ENCODE measurements around the gene BCL2L1.

BCL2L1 gene

GRCh38 chr20:31708736-31709534 lies 13.7 kb downstream of the BCL2L1 start:
- DNase-seq (ENCODE audit: low spot score), result no peak

DNA sequence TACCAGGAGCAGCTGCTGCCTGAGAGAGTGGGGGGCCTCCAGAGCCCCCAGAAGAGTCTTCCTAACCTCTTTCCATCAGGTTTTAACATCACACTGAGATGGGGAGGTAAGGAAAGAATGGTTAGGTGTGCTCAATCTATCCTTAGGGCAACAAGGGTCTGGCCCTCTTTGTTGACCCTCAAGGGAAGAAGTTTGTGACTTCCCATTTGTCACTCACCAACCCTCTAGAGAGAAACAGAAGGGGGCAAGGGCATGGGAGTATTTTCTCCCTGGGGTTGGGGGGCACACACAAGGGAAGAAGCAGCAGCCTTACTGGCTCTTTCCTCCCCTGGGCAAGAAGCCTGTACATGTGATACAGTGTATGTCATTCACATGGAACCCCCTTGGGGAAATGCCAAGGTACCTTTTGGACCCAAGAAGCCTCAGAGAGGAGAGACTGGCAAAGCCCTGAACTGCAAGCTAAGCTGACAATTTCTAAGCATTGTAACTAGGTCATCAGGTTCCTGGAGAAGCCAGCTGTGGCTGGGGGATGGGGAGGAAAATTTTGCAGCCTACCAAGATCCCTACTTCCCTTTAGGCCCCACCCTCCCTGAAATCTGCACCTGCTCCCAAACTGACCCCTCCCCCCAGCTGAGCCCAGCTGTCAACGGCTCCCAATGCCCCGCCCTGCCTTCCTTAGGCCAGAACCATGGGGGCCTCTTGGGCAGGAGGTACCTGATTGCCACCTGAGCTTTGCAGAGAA lies 14.5 kb downstream of the BCL2L1 start:
- no peak for DNase-seq (ENCODE audit: low spot score)

DNA sequence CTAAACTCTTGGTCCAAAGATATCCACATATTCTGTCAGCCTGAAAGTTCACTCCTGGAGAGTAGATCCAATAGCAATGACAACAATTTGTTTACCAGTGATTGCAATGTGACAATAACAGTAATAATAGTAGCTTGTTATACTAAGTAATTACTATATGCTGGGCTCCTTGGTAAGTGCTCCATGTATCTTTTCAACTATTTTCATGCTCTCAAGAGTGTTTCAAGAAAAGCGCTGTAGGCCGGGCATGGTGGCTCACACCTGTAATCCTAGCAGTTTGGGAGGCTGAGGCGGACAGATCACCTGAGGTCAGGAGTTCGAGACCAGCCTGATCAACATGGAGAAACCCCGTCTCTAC lies 15.4 kb downstream of the BCL2L1 start:
- DNase-seq (ENCODE audit: low spot score), result no peak

- no peak for DNase-seq (ENCODE audit: low spot score)
Observed at GRCh38 chr20:31706607-31707257, 15.9 kb downstream of the BCL2L1 start.

GRCh38 chr20:31705598-31706597 lies 16.8 kb downstream of the BCL2L1 start:
- no peak for DNase-seq (ENCODE audit: low spot score)

DNA sequence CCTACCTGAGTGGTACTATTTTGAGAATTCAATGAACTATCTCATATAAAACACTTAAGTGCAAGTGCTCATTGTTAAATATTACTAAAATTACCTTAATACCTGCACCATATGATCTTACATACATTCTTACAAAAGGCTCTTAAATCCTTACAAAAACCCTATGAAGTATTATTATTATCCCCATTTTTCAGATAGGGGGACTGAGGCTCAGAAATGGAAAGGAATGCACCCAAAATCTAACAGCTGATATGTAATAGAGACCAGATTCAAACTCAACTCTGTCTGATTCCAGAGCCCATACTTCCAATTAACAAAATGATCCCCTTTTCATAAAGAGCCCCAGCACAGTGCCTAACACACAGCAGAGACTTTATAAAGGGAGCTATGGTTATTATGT lies 17.5 kb downstream of the BCL2L1 start:
- no peak for DNase-seq (ENCODE audit: low spot score)

DNA sequence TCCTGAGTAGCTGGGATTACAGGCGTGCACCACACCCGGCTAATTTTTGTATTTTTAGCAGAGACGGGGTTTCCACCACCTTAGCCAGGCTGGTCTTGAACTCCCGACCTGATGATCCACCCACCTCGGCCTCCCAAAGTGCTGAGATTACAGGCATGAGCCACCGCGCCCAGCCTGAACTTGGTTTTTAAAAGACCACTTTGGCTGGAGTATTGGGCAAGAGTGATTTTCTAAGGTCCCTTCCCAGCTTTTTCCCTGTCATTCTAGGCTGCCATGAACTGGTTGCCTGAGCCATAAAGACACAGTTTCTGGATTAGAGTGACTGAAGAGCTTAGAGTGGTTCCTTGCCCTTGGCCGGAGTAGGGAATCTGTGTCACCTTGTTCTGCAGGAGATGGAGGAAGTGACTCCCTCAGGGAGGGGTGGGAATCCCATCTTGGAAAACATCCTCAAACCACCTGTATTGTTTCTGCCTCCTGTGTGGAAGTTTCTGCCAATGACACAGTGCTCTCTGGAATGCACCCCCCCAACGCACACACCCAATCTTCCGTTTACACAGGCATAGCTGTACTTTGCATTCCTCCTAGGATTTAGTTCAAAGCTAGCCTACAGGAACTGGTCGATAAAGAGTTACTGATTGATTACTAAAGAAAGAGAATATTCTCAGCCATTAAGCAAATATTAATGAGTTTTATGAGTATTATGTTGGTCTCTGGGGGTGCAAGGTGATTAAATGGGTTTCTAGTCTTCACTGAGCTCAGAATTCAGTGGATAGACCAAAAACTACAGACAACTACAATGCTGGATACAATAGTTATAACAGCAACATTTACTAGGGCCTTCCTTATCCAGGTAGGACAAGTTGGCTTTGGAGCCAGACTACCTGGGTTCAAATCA lies 18.2 kb downstream of the BCL2L1 start:
- DNase-seq (ENCODE audit: low spot score), result no peak

DNA sequence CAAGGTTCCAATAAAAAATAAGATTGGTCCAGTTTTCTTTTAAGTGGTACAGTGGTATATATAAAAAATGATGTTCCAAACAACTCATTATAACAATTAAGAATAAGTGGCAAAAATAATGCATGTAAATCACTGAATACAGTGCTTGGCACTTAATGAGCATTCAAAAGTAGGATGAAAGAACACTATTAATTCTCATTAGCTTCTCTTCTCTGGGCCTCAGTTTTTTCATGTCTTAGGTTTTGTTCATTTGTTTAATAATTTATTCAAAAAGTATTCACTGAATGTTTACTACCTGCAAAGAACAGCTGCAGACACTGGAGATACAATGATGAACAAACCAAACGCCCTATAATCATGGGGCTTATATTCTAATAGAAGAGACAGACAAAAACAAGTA lies 21.1 kb downstream of the BCL2L1 start:
- DNase-seq (ENCODE audit: low spot score), result no peak

GRCh38 chr20:31700747-31701146 lies 21.9 kb downstream of the BCL2L1 start:
- DNase-seq (ENCODE audit: low spot score), result no peak

GRCh38 chr20:31699801-31700728 lies 22.6 kb downstream of the BCL2L1 start:
- no peak for DNase-seq (ENCODE audit: low spot score)

DNA sequence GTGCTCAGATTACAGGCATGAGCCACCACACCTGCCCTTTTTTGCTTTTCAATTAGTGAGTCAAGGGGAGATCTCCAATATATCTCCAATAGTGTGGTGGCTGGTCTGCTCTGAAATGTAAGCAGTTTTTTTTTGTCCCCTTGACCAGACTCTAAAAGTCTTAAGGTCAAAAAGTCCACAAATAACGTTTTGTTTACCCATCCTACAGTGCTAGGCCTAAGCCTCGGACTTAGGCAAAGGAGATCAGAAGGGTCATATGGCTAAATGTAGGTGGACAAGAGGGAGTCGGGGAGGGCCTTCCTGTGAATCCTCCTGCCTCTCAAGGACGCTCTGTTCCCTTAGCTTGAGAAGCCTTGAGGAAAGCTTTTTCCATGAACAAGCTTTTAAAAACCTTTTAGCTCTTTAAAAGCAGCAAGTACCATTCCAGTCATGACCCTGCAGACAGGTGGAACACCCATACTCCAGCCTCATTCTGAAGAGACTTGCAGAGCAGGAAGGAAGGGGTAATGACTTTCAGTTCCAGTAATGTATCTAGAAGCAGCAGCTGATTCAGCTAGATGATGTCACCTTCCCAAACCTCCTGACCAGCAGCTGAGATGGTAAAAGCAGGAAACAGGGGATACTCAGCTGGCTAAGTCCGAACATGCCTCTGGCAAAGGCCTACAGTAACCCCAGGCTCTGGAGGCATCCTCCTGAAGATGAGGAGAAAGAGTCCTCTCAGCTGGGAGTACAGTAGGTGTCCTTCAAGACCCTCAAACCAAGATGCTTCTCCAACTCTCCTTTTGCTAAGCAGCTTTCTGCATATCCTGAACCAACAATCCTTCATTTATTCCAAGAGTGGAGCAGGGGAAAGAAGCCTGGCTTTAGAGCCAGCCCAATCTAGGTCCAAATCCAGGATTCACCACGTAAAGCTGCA lies 23.6 kb downstream of the BCL2L1 start:
- no peak for DNase-seq (ENCODE audit: low spot score)

DNA sequence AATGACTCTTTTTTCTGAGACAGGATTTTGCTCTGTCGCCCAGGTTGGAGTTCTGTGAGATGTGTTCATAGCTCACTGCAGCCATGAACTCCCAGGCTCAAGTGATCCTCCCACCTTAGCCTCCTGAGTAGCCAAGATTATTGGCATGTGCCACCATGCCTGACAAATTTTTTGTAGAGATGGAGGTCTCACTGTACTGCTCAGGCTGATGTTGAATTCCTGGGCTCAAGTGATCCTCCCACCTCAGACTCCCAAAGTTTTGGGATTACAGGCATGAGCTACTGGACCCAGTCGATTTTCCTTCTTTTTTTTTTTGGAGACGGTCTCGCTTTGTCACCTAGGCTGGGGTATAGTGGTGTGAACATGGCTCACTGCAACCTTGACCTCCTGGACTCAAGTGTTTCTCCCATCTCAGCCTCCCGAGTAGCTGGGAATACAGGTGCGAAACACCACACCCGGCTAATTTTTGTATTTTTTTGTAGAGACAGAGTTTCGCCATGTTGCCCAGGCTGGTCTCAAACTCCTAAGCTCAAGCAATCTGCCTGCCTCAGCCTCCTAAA lies 24.3 kb downstream of the BCL2L1 start:
- no peak for DNase-seq (ENCODE audit: low spot score)

DNA sequence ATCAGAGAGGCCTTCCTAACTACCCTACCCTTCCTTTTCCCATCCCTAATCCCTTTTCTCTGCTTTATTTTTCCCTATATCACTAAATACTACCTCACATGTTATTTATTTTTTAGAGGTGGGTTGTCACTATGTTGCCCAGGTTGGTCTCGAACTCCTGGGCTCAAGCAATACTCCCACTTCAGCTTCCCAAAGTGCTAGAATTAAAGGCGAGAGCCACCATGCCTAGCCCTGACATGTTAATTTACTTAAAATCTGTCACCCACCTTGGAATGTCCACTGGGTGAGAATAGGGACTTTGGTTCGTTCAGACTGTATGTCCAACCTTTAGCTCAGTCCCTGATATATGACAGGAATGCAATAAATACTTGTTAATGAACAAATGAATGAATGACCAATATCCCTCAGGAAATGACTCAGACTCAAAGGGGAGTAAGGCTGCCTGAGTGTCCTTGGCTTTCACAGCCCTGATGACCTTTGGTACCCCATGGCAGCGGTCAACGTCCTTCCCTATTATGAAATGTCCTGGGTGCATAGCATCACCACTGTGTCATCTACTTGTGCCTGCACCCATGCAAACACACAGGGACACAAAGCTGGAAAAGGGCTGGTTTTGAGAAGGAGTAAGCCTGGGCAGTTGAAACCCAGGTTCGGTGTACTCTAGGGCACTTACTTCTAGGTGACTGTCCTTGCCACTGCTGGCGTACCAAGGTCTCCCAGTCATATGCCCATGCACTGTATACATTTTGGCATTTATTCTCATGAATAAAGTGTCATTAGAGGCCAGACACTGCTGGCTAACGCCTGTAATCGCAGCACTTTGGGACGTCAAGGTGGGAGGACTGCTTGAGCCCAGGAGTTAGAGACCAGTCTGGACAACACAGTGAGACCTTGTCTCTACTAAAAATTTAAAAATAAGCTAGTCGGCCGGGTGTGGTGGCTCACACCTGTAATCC lies 26.5 kb downstream of the BCL2L1 start:
- DNase-seq (ENCODE audit: low spot score), result no peak

DNA sequence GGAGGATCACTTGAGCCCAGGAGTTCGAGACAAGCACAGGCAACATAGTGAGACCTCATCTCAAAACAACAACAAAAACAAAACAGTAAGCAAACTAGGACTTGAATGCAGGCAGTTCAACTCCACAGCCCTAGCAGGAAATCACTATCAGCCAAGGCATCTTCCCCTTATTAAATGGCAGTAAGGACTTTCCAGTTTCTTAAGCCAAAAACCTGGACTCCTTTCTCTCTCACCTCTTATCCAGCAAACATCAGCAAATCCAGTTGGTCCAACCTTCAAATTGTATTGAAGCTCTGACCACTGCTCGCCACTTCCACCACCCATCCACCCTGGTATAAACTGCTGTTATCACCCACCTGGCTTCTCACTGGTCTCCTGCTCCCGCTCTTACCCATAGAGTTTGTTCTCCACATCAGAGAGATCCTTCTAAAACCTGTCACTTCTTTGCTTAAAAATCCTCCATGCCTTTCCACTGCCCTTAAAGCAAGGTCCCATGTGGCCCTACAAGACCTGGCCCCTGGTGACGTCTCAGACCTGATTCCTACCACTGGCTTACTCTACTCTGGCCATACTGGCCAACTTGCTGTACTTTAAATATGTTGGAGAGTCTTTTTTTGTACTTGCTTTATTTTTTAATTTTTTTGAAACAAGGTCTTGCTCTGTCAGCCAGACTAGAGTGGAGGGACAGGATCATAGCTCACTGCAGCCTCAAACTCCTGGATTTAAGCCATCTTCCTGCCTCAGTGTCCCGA lies 27.6 kb downstream of the BCL2L1 start:
- DNase-seq (ENCODE audit: low spot score), result no peak

- no peak for DNase-seq (ENCODE audit: low spot score)
Observed at GRCh38 chr20:31693987-31694661, 28.5 kb downstream of the BCL2L1 start.

DNA sequence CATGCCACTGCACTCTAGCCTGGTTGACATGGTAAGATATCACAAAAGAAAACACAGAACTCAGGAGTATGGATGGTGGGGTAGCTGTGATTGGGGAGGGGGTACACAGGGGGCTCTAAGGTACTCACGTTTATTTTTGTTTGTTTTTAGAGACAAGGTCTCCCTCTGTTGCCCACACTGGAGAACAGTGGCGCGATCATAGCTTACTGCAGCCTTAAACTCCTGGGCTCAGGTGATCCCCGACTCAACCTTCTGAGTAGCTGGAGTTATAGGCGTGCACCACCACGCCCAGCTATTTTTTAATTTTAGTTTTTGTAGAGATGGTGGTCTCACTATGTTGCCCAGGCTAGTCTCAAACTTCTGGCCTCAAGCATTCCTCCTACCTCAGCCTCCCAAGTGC lies 29.3 kb downstream of the BCL2L1 start:
- DNase-seq (ENCODE audit: low spot score), result no peak
